Daoy (cell line): ENCODE data around the gene BMP5. TPM values are rescaled to one million over a fixed set of nuclear protein-coding genes. Genes with fewer than 3 reads are reported as not detected.

Experiments
- DNase-seq: peaks from one replicate; pipeline ENCODE4 v3.0.0-alpha.2; 2015; ENCODE audit warnings: low read depth
- total RNA-seq: library from RNA; depleted of rRNA; stranded (reverse); fragments of >200 nt; shearing (Covaris generic); gene quantifications from 2 replicates; pipeline ENCODE4 v1.2.3, GENCODE V29; 2014

BMP5 gene
- total RNA-seq, 1 experiment from 2014 or later: 0.06 TPM

DNA sequence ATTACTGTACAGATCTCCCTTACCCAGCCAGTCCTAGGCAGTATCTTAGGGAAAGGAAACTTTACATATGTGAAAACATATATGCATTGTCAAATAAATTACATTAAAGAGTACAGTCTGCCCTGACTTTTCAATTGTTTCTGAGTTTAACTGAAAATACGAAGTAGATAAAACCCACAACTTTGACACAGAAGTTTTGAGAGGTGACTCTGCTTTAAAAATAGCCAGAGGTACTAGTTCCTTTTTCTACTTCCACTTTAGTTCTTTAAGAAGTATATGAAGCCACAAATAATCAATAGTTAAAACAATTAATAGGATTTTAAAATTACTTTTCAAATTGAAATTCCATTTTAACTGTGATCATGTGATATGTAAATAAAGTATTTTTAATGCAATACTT, 62.9 kb downstream of the BMP5 start:
- DNase-seq: no peak

DNA sequence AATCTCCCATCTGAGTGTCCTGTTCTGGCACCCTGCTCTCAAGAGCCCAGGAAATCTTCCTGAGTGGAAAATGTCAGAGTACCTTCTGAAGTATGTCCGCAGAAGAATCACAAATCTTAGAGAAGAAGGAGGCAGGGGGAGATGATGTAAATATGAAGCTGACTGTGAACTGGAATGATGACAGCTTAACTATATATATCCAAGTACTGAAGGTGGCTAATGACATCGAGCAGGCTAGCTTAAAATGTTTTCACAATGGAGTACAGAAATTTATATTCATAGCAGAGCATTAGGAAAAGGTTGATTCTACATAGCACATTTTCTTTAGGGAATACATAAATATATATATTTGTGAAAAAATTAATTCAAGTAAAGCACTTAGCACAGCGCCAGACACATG, 64.3 kb downstream of the BMP5 start:
- DNase-seq: no peak

DNA sequence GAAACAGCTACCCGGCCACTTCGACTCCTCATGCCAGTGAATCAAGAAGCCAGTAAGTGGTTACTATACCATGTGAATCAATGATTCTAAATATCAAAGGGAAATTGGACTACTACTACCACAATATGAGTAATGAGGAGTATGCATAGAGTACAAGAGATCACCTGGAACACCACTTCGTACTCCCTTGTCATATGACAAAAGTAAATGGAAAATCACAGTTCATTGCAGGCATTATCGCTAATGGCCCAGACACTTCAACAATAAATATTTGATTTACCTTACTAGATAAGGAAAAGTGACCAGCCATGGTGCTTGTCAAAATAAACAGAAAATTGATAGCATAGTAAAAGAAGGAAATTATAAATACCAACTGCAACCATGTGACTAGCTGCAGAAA, 73.1 kb downstream of the BMP5 start:
- no peak for DNase-seq

DNA sequence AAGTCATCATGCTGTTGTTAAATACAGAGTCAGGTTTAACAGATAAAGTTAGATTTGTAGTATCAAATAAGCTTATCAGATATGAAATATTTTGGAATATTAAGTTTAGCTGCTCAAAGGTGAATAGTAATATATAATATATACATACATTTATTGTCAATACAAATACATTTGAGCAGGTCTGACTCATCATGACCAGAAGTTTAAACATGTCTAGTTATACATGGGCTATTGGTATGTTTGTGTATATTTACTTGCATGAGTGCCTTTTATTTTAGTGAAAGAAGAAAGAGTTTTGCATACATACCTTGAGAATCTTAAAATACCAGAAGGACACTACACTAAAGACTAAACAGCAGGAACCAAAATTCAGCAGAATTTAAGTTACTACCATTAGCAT, 76.8 kb downstream of the BMP5 start:
- no peak for DNase-seq

DNA sequence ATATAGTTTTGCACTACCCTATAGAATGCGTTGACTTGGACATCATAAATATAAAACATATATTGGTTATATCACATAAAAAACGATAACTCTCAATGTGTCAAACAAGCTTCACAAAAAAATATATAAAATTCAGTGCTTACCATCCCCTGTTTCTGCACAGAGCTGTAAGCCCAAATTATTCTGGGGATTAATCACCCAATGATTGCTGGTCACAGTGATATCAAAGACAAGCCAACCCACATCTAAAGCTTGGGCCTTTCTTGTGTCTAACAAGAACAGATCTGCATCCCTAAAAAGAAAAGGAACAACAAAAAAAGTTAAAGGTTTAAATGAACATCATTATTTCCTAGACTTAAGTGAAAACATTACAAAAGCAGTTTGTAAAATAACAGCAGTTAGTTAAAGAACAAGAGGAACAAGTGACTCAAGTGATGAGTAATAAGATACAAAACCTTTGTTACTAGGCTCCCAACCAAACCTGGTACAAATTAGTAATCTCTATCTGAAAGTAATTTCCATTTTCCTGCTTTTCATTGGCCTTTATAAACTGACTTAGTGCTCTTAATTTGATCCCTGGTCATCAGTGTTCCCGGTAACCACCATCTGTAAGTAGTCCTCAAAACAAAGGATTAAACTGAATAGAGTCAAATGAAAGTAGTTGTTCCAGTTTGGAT, 81.1 kb downstream of the BMP5 start:
- DNase-seq: peak; percentile 22

DNA sequence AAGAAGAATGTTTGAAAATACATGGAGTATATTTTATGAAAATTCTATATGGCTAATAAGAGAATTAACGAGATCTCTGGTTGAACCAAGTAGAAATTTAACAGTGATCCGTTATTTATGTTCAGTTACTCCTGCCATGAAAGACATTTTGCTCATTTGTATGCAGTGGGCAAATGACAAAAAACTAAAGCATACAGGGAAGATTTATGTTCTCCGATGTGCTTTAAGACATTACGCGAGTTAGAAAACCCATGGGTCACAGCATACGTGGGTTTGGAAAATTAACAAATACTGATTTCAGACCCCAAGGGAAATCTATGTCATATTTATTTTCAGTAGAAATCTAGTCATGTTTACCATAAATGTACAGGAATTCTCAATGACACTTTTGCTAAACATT, 90.1 kb downstream of the BMP5 start:
- no peak for DNase-seq

DNA sequence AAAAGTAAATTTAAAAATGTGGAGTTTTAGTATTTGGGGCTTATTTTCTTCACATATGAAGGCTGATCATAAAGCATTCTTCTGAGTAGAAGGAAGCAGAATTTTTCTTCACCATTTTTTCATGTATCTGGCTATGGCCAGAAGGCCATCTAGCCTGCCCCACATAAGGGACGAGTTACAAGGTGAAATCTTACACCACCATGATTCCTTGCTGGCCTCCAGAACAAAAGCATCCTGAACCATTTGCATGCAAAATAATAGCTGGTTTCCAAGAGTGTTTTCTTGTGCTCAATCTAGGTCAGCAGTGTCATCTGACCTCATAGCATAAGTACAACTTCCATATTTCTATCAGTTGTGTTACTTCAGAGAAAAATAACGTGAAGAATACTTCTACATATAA, 93.1 kb downstream of the BMP5 start:
- no peak for DNase-seq

DNA sequence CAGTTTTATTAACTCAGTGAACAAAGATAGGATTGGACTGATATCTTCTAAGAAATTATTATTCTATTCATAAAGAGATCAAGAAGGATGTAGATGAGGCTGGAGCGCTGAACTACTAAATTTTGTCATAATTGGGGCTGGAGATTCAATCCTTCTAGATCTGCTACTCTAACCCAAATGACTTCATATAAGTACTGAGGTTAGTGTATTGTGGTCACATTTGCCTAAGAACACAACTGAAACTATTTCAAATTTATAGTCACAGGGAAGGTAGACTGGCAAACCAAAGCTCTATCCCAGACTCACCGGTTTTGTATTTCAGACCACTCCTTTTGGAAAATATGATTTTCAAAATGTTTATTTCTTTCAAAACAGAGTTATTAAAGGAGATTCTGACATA, 96.7 kb downstream of the BMP5 start:
- no peak for DNase-seq

DNA sequence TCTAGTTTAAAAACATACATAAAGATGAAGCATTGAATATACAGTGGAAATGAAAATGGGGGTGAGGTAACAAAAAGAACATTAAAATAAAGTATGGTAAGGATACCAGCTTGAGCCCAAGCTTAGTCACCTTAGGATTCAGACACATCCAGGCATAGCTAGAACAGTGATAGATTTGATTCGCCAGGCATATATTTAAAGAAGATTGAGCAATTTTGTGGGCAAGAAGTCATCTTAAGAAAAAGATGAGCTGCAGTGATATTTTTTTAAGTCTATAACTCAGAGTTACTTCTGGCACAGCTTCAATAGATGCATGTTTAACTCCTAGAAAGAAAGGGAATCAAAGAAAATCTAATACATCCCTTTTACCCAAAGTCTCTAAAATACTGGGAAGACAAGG, 97.9 kb downstream of the BMP5 start:
- no peak for DNase-seq

DNA sequence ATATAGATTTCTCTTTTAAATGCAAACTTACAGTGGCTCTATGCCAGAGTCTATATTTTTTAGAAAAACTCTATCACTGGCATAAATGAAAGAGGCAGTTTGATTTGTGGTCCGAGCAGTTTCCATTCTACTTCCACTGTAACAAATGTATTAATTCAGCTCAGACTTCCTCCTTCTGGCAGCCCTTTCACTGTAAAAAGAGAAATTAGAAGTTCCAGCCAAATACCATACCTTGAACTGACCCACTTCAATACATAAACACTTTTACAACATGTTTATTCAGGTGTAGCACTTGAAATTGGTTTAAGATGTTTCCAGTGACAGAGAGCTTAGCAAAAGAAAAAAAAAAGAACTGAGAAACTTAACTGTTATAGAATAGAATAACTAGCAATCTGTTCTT, 99.3 kb downstream of the BMP5 start:
- no peak for DNase-seq

DNA sequence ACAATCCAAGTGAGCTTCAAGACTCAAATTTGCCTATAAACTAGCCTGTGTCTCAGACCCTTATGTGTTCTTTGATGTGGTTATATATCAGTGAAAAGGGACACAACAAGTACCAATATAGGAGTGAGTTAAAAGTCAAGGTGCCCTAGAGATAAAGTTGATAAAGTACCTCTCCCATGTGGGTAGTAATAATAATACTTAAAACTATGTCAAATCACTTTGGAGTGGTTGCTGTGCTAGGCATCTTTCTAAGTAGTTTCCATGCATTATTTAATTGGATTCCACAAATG, 100.4 kb downstream of the BMP5 start:
- no peak for DNase-seq

DNA sequence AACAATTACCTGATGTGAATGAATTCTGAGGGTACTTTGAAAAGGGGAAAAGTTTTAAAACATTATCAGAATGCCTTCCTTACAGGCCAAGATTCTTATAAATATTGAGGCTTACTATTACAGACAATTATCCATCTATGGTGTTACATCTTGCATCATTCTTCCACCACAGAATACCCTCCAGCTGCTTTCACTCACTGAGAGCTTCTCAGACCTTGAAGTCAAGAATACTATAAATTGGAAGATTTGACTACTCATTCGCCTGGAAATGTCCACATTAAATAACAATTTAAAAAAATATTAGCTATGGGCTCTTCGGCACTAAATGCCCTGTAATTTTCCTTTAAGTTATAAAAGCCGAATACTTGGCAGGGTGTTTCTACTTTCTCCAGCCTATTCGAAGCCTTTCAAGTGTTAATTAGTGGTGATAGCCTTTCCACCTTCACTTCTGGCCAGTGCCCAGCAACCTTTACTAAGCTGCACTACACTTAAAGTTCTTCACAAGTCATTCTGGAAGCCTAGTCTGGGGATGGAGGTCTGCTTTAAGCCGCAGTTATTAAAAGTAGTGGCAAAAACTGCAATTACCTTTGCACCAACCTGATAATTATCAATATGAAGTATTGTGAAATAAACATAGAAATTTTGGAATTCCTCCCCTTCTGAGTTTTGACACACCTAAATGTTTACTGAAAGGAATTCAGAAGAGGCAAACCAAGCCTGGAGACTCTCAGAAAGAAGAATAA, 100.9 kb downstream of the BMP5 start:
- DNase-seq: no peak

DNA sequence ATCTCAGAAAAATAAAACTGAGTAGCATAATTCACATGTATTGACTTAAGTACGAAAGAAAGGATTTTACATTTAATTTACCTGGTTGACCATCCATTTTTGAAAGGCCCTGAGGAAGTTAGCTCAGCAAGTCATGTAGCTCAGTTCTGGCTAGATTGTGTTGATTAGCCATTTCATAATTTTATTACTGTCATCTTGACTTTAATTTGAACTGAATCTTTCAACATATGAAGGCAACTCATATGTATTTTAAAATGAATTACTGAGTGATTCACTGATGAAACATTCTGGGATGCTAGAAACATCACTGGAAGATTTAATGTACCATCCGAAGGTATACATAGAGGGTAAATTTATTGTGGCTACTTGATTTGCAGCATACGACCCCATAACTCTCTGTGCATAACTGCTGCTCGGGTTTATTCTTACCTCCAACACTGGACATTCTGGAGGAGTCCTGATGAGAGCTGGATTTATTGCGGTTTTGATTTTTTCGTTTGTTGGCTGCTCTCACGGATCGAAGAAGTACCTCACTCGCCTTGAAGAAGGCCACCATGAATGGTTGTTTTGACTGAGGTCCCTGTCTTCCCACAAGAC, 101.7 kb downstream of the BMP5 start:
- no peak for DNase-seq

DNA sequence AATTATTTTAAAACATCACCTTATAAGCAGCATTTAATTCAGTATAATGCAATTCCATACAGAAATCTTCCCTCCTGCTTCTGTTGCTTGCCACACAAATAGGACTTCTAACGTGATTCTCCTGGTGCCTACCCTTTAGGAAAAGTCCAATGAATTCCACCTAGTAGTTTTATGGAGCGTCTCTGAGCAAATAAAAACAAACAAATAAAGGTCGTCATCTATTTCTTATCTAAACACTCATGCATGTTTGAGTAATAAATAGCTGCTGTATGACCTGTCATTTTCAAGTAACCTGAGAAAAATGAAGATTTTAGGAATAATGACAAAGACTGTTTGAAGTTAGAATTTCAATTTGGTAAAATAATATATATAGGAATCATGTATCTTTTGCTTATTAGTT, 102.7 kb downstream of the BMP5 start:
- DNase-seq: no peak

DNA sequence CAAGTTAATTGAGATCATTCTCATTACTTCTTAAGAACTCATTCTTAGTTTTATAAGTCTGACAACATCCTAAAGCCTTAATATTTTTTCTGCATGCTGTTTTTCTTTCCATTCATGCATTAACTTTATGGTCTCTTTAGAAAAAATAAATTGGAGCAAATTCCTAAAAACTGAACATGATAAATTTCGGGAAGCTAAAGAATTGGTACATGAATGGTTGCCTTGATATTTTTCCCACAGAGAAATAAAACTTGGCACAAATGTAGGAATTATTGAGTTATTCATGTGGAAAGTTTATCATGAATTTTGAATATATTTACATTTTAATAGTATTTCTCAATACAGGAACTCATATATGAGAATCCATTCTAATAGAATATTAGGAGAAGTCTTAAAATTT, 115.9 kb downstream of the BMP5 start:
- DNase-seq: no peak

DNA sequence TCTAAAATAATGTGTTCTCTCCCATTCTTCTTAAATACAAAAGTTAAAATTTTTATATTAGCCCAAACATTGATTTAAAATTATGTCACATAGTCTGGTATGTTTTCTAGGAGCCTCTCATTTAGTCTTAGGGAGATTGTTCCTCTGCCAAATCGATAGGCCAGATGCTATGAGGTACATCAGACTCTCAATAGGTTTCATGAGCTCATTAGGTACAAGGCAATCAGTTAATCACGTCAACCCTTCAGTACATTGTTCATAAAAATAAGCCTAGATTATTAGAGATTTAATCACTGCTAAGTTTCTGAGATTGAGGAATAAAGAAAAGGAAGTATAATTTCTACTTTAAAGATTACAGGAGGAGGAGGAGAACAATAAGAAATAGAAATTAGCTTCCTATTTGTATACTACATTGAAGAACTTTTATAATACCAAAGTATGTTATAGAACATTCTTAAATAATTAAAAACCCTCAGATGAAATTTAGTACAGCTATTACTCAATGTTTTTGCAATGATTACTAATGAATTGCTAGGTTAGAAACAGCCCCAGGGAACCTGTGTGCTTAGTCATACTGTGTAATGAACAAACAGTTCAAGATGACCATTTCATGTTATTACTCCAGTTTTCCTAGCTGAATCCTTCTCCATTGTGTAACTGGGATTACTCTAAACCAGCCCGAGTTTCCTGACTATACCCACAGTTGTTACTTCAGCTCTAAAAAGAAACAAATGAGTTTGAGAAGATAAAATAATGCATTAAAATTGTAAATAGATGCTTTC, 117.0 kb downstream of the BMP5 start:
- peak; percentile 78 for DNase-seq

DNA sequence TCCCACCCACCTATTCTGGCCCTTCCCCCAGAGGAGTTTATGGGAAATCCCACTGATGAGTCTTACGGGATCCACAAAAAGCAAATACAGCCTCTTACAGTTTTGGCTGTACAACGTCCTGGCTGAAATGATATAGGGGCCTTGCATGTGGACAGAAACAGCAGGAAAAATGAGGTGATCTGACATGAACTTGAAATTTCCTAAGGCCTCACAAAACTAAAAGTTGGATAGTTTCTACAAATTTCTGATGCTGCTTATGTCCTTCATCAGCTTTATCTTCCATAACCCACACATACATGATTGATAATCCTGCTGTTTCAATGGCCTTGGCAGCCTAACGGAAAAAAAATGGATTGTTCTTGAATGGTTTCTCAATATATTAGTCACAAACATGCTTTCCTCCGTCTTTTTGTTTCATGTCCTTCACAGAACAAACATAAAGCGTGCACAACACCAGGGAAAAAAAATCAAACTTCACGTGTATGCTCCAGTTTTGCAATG, 118.8 kb downstream of the BMP5 start:
- DNase-seq: peak; percentile 7

DNA sequence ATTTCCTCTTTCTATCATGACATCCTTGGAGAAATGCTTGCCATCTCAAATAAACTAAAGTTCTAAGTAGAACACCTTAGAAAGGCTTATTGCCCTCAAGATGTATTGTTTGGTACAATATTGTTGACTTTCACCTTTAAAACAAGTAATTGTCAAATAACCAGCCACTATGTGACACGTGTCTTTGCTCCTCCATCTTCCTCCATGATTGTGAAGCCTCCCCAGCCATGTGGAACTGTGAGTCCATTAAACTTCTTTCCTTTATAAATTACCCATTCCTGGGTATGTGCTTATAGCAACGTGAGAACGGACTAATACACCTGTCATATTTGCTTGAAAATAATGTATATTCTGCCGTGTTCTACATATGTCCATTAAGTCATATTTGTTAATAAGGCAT, 126.5 kb downstream of the BMP5 start:
- no peak for DNase-seq

DNA sequence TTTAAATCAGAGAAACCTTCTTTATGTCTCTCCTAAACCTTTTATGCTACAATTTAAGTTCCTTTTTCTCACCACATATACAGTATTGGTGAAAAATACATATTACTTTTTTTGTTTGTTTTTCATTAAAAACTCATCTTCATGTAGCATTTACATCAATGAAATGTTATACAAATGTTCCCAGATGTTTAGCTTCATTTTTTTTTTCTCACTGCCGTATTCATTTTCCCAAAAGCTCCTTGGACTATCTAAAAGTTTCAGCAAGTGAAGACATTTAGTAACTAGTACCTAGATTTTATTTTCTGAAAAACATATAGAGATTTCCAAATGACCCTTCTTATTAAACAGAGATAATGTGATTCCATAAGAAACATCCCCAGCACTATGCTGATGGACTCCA, 128.9 kb downstream of the BMP5 start:
- no peak for DNase-seq

DNA sequence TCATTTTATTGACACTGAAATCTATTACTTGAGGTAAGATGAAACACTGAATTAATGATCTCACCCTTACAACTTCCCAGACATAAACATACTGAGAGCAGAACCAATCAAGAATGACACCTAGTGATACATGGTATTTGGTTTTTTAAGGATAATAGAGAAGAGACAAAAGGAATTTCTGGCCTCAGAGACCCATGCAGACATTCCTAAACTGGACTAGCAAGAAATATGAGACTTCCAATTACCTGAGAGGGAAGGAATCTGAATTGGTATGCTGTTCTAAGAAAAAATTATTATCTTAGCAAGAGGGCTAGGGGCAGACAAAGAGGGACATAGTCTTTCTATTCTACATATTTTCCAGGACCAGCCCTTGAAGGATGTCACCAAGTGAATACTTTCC, 141.1 kb downstream of the BMP5 start:
- no peak for DNase-seq

DNA sequence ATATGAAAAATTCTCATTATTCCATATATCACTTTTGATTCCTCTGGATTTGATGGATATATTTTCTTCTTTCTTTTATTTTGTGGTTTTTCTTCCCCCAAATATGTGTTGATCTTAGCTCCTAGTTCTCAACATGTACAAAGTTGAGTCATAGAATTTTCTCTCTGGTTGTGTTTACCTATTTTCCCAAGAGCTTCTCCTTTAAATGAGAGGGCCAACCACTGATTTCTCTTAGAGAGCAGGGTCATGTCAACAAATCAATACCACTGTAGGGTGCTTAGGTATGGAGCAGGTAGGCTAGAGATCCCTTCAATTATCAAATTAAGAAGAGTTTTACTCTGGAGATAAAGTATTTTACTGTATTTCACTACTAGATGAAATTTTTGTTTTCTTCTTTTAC, 145.7 kb downstream of the BMP5 start:
- no peak for DNase-seq

DNA sequence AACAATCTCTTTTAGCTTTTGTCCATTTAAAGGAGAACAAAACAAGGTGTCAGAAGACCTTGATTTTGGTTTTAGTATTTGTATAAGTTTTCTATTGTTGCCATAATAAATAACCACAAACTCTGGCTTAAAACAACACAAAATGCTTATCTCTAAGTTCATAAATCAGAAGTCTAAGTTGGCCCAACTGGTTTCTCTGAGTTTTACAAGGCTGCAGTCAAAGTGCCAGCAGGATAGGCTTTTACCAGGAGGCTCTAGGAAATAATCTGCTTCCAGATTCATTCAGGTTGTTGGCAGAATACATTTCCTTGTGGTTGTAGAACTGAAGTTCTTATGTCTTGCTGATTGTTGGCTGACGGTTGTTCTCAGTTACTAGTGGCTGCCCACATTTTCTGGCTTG, 149.2 kb downstream of the BMP5 start:
- DNase-seq: no peak

DNA sequence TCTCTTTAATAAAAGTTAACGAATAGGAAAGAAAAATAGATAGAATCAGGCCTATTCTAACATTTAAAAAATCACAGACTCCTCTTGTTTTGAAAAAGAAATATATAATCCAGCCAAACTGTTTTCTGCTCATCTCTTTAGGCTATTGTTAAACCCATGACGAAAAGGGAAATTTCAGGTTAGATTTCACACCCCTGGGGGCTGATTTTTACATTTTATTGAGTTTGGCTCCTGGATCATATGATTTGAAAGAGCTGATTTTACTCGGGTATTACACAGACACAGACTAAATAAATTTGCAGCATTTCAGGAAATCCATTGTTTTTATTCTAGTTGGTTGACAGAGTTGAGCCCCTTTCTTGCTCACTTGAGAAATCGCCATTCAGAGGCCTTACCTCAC, 160.6 kb downstream of the BMP5 start:
- no peak for DNase-seq
